Daoy (cell line): Measurements from ENCODE around the gene TMCO5A. TPM values are rescaled to one million over a fixed set of nuclear protein-coding genes. Genes with fewer than 3 reads are reported as not detected.

ENCODE experiments used
- DNase-seq: peaks from one replicate; pipeline ENCODE4 v3.0.0-alpha.2; 2015; ENCODE audit warnings: low read depth
- total RNA-seq: library from RNA; depleted of rRNA; stranded (reverse); fragments of >200 nt; shearing (Covaris generic); gene quantifications from 2 replicates; pipeline ENCODE4 v1.2.3, GENCODE V29; 2014

TMCO5A gene
- total RNA-seq, 1 experiment from 2014 or later: not detected

GRCh38 chr15:37967788-37968187 is 33.3 kb downstream of the TMCO5A start:
- DNase-seq: no peak

- no peak for DNase-seq
Observed at GRCh38 chr15:37973856-37974255, 39.4 kb downstream of the TMCO5A start.

GRCh38 chr15:37978231-37978630 is 43.8 kb downstream of the TMCO5A start:
- DNase-seq: no peak

- no peak for DNase-seq
Observed at GRCh38 chr15:37979671-37980409, 45.4 kb downstream of the TMCO5A start.

GRCh38 chr15:37981201-37981600 is 46.8 kb downstream of the TMCO5A start:
- DNase-seq: no peak

DNA sequence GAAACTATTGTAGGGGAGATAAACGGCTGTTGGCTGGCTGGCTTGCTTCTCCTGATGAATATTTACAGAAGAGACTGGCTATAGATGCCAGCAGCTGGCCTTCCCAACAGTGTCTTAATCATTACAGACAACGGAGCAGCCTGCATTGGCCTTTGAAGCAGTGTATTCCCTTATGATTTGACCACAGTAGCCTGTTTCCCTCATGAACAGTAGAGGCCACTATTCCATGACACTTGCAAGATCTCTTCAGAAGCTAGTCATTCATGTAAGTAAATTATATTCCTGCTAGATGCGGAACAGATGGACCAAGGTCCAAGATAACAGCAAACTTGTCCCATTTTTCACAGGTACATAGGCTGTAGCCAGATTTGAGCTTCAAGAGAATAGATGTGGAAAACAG is 47.3 kb downstream of the TMCO5A start:
- DNase-seq: peak; percentile 16

DNA sequence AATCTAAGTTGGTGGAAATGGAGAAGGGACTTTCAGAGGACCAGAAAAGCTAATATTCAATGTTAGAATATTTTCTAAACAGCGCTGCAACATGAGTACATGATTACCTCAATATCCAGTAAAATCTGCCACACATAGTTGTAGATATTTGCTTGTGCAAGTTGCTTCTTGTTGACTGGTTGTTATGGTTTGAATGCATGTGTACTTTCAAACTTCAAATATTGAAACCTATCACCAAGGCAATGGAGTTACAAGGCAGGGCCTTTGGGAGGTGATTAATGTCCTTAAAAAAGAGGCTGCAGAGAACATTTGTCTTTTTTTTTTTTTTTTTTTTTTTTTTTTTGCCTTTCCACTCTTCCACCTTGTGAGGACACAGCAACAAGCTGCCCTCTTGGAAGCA is 49.9 kb downstream of the TMCO5A start:
- DNase-seq: no peak

DNA sequence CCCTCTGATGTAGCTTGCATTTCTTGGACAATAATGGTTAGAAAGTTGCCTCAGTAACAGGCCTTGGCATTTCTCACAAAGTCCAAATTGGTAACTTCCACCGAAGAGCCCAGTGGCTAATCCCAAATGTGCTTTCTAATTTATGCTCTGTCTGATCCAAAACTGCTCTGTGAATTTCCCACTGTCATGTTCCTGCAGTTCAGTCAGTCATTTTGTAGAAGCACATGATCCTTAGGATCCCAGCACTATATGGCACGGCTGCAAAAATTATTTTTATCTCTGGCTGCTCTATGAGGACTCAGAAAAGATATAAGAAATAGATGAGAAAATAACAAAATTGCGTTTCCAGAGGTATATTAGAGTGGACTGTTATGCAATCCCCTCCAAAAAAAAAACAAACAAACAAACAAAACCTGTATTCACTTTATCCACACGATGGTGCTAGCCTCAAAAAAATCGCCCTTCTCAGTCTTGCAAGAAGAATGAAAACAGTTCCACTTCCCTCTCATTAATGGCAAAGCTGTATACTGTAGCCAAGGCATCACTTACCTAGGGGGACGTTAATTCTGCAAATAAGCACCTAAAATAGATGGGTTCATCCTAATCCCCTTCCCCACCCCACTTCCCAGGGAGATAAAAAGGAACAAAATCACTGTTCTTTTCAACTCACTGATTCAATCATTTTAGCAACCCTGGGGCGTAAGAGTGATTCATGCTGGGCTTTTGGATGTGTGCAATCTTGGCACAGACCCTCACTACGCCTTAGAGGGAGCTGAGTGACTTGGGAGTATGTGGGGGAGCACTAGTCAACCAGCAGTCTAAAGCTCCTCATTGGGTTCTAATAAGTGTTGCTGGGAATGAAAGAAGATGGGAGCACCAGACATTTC is 61.3 kb downstream of the TMCO5A start:
- DNase-seq: peak; percentile 73
